OCI-LY7 (cell line): ENCODE results near the gene SND1. TPM values are rescaled to one million over a fixed set of nuclear protein-coding genes. Genes with fewer than 3 reads are reported as not detected.

Source experiments
- BruUV-seq: library from RNA; stranded (reverse); fragments of 400-500 nt; replicated peaks from 2 replicates; lab custom pipeline; 2021; lab: Mats Ljungman, UMichigan
- CTCF ChIA-PET: fragments of 300-600 bp; sonication (Branson Sonifier 250); formaldehyde crosslinking; loops from one replicate; lab custom pipeline; 2022; ENCODE audit warnings: antibody characterized with exemption; ENCODE audit not compliant: unreplicated experiment; lab: Charles Lee
- POLR2A ChIA-PET: fragments of 300-600 bp; sonication (Branson Sonifier 250); formaldehyde crosslinking; loops from one replicate; lab custom pipeline; 2022; ENCODE audit warnings: antibody characterized with exemption; lab: Charles Lee
- DNase-seq: peaks from one replicate; pipeline ENCODE4 v3.0.0-alpha.2; 2015; ENCODE audit warnings: low spot score
- H2AFZ ChIP-seq: fragments of 200-600 bp; sonication (generic), shearing (Covaris generic); 2 replicates; pipeline ENCODE4 v1.6.1; 2014; ENCODE audit warnings: mild to moderate bottlenecking, antibody characterized with exemption, low read length, moderate library complexity
- H3K27ac ChIP-seq: fragments of 200-600 bp; sonication (generic); 2 replicates; pipeline ENCODE4 v1.5.1; 2014; ENCODE audit warnings: mixed run types, low read depth, mild to moderate bottlenecking, moderate library complexity, low read length, inconsistent platforms; ENCODE audit not compliant: poor library complexity, severe bottlenecking
- H3K36me3 ChIP-seq: fragments of 200-600 bp; sonication (generic); 2 replicates; pipeline ENCODE4 v1.6.1; 2014; ENCODE audit warnings: mild to moderate bottlenecking, antibody characterized with exemption, low read length, moderate library complexity, mixed read lengths; ENCODE audit not compliant: insufficient read depth
- H3K4me1 ChIP-seq: fragments of 200-600 bp; sonication (generic); 2 replicates; pipeline ENCODE4 v1.5.1; 2014; ENCODE audit warnings: mild to moderate bottlenecking, low read length; ENCODE audit not compliant: insufficient read depth, poor library complexity, severe bottlenecking
- H3K4me2 ChIP-seq: fragments of 200-600 bp; sonication (generic); 2 replicates; pipeline ENCODE4 v1.6.1; 2014; ENCODE audit warnings: mild to moderate bottlenecking, low read length
- H3K4me3 ChIP-seq: fragments of 200-600 bp; sonication (generic); 2 replicates; pipeline ENCODE4 v1.5.1; 2014; ENCODE audit warnings: mild to moderate bottlenecking, low read depth, low read length; ENCODE audit not compliant: poor library complexity, severe bottlenecking
- H3K79me2 ChIP-seq: fragments of 200-600 bp; sonication (generic); 2 replicates; pipeline ENCODE4 v1.6.1; 2016; ENCODE audit warnings: low read depth, mild to moderate bottlenecking, low read length, moderate library complexity, mixed read lengths; ENCODE audit not compliant: insufficient read depth
- H3K9me2 ChIP-seq: fragments of 200-600 bp; sonication (generic); 2 replicates; pipeline ENCODE4 v1.6.1; 2016; ENCODE audit warnings: mild to moderate bottlenecking, low read length, mixed read lengths; ENCODE audit not compliant: insufficient read depth
- H3K9me3 ChIP-seq: fragments of 200-600 bp; sonication (generic); 2 replicates; pipeline ENCODE4 v1.6.1; 2014; ENCODE audit warnings: mild to moderate bottlenecking, mixed run types, low read length, mixed read lengths
- H4K20me1 ChIP-seq: fragments of 200-600 bp; sonication (generic); 2 replicates; pipeline ENCODE4 v1.6.1; 2014; ENCODE audit warnings: mild to moderate bottlenecking, antibody characterized with exemption, low read length, moderate library complexity, mixed read lengths; ENCODE audit not compliant: insufficient read depth
- EZH2phosphoT487 ChIP-seq: fragments of 200-600 bp; sonication (generic); IDR thresholded peaks from 2 replicates; pipeline ENCODE4 v1.6.1; 2018; ENCODE audit warnings: low read depth, borderline replicate concordance, mild to moderate bottlenecking, mixed run types, antibody characterized with exemption, low read length, moderate library complexity, mixed read lengths
- intact Hi-C: fragments of 100-400 bp; cut with micrococcal nuclease; formaldehyde crosslinking; loops from one replicate; pipeline ENCODE4 v1.10.0; 2022; ENCODE audit not compliant: unreplicated experiment
- total RNA-seq, 2 experiments: library from RNA; depleted of rRNA in 1 of 2; stranded (reverse); fragments of >200 nt in 1 of 2; shearing (Covaris generic) in 1 of 2; gene quantifications; 2 replicates each; pipeline ENCODE4 v1.2.3, GENCODE V29; 2014 to 2022
- TF ChIP-seq, protein P1 (sequence below): fragments of 200-600 bp; sonication (generic); conservative IDR thresholded peaks from 2 replicates; pipeline ENCODE4 v1.5.1; 2014; ENCODE audit warnings: mild to moderate bottlenecking, antibody characterized with exemption, low read length, moderate library complexity, mixed read lengths

Gene SND1
- total RNA-seq, 2 experiments from 2014 or later, result 111 to 221 TPM

DNA sequence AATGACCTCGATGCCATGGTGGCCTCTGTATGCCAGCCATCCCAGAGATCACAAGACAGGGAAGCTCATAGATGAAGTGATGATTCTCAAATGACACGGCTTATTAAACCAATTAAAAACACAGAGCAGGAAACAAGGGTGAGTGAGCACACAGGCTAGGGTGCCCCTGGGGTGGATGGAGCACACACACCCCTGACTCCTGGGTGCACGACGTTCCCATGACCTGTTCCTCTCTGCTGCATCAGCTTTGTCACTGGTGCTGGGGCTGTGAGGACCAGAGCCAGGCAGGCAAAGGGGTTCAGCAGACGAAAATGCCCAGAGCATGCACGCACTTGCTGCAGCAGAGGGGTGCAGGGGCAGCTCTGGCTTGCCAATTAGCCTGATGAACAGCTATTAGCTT lies 465.7 kb downstream of the SND1 start:
- H3K4me2 ChIP-seq, result peak overlapping the region; percentile 45
- CTCF ChIA-PET, result no interaction called here
- peak overlapping the region; percentile 9 for H3K27ac ChIP-seq
- H2AFZ ChIP-seq, result peak overlapping the region; percentile 53; the same call in 1 of the 2 replicates
- TF ChIP-seq, protein P1, sequence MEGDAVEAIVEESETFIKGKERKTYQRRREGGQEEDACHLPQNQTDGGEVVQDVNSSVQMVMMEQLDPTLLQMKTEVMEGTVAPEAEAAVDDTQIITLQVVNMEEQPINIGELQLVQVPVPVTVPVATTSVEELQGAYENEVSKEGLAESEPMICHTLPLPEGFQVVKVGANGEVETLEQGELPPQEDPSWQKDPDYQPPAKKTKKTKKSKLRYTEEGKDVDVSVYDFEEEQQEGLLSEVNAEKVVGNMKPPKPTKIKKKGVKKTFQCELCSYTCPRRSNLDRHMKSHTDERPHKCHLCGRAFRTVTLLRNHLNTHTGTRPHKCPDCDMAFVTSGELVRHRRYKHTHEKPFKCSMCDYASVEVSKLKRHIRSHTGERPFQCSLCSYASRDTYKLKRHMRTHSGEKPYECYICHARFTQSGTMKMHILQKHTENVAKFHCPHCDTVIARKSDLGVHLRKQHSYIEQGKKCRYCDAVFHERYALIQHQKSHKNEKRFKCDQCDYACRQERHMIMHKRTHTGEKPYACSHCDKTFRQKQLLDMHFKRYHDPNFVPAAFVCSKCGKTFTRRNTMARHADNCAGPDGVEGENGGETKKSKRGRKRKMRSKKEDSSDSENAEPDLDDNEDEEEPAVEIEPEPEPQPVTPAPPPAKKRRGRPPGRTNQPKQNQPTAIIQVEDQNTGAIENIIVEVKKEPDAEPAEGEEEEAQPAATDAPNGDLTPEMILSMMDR, result no peak
- TF ChIP-seq EZH2phosphoT487, result no peak
- H4K20me1 ChIP-seq, result no peaks in the 10 kb centered on the region
- BruUV-seq, result no TSS peak
- no peaks in the 10 kb centered on the region for H3K9me2 ChIP-seq
- H3K4me1 ChIP-seq, result peaks cover 31% of the 10 kb centered on the region
- DNase-seq, result peak; percentile 52
- no peaks in the 10 kb centered on the region for H3K79me2 ChIP-seq
- H3K36me3 ChIP-seq, result no peaks in the 10 kb centered on the region
- intact Hi-C loops, result no loop called here
- H3K9me3 ChIP-seq, result no peaks in the 10 kb centered on the region
- POLR2A ChIA-PET, result interaction anchor here (0.8 to 1.6 kb wide), 3 partner anchors 8 to 14 kb away, joined by 3 read pairs; no protein-coding TSS in a partner anchor
- H3K4me3 ChIP-seq, result no peak overlapping the region

DNA sequence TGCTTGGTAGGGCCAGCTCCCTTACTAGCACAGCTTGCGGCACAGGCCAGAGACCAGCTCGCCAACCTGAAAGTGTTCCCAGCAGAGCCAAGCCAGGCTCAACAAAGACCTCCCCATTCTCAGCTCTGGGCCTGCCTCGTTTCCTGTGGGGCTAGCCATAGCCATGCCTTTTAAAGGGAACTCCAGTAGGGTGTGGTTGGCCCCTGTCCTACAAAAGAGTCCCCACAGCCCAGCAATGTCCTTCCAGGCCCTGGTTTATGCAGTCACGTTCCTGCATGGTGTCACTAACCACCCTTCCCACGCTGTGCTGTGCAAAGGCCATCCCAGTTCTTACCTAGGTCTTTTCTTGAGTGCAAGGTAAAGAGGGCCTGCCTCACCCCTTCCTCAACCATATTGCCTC lies 467.0 kb downstream of the SND1 start:
- TF ChIP-seq, protein P1, result no peak
- no peak for TF ChIP-seq EZH2phosphoT487
- CTCF ChIA-PET, result no interaction called here
- H3K4me2 ChIP-seq, result no peak overlapping the region
- no peak for DNase-seq
- BruUV-seq, result no TSS peak
- no peaks in the 10 kb centered on the region for H3K9me3 ChIP-seq
- H3K4me3 ChIP-seq, result no peak overlapping the region
- H3K9me2 ChIP-seq, result no peaks in the 10 kb centered on the region
- no peak overlapping the region for H3K27ac ChIP-seq
- no peak overlapping the region for H2AFZ ChIP-seq
- no peaks in the 10 kb centered on the region for H3K79me2 ChIP-seq
- POLR2A ChIA-PET, result no interaction called here
- no peaks in the 10 kb centered on the region for H4K20me1 ChIP-seq
- no peaks in the 10 kb centered on the region for H3K36me3 ChIP-seq
- intact Hi-C loops, result no loop called here
- peaks cover 24% of the 10 kb centered on the region for H3K4me1 ChIP-seq

DNA sequence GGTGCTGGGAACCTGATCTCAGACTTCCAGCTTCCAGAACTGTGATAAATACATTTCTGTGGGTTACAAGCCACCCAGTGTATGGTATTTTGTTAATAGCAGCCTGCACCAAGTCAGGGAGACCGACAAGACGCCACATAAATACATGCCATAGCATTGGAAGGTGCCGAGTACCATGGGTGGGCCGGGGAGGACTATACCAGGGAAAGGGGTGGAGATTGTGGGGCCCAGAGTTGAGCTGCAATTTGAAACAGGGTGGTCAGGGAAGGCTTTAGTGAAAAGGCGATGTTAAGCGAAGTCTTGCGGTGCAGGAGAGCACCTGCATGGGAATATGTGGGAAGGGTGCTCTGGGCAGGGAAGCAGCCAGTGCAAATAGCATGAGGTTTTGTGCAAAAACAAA lies 468.1 kb downstream of the SND1 start:
- BruUV-seq, result no TSS peak
- Histone ChIP-seq H3K4me3 (no peak overlapping the region), H3K27ac (no peak overlapping the region), H3K9me2 (no peaks in the 10 kb centered on the region), H2AFZ (no peak overlapping the region), H3K79me2 (no peaks in the 10 kb centered on the region), H3K4me1 (peaks cover 29% of the 10 kb centered on the region), H3K4me2 (no peak overlapping the region), H3K36me3 (no peaks in the 10 kb centered on the region), H4K20me1 (no peaks in the 10 kb centered on the region), H3K9me3 (no peaks in the 10 kb centered on the region)
- DNase-seq, result no peak
- intact Hi-C loops, result no loop called here
- POLR2A ChIA-PET, result no interaction called here
- TF ChIP-seq, protein P1, result no peak
- TF ChIP-seq EZH2phosphoT487, result no peak
- CTCF ChIA-PET, result no interaction called here
